Breast epithelium (tissue), 3 donors: ENCODE results near the gene HP.

ENCODE experiments used
- CTCF ChIP-seq, 3 donors: fragments of 450-650 bp; IDR thresholded peaks; one replicate each; pipeline ENCODE4 v1.5.1; 2016 to 2017; ENCODE audit warnings: antibody characterized with exemption in 3 of 3, mild to moderate bottlenecking in 3 of 3, moderate library complexity in 3 of 3
- POLR2A ChIP-seq: fragments of 450-650 bp; IDR thresholded peaks from one replicate; pipeline ENCODE4 v1.6.1; 2016; ENCODE audit warnings: antibody characterized with exemption, mild to moderate bottlenecking, moderate library complexity
- POLR2AphosphoS5 ChIP-seq, 3 donors: sonication (generic); formaldehyde crosslinking; IDR thresholded peaks; one replicate each; pipeline ENCODE4 v1.6.1; 2017; ENCODE audit warnings: antibody characterized with exemption in 3 of 3

GRCh38 chr16:72042157-72042660 lies 12.1 kb upstream of the HP start:
- TF ChIP-seq POLR2AphosphoS5 (IDR thresholded peaks at IDR 0.05) (peak in 1 of 3 donors; percentile 39), CTCF (IDR thresholded peaks at IDR 0.05) (no peak), POLR2A (no peak)
